Glutamatergic neuron (in vitro differentiated cells): ENCODE data around the gene EPHA7. TPM values are rescaled to one million over a fixed set of nuclear protein-coding genes. Genes with fewer than 3 reads are reported as not detected.

ENCODE experiments used
- DNase-seq: peaks from one replicate; pipeline ENCODE4 v3.0.0; 2022
- H3K27ac Mint-ChIP-seq: one replicate; pipeline ENCODE4 v1.8.0; 2020; ENCODE audit warnings: mild to moderate bottlenecking, mixed read lengths, inconsistent platforms; ENCODE audit not compliant: unreplicated experiment
- H3K27me3 Mint-ChIP-seq: one replicate; pipeline ENCODE4 v1.8.0; 2020; ENCODE audit warnings: mild to moderate bottlenecking, moderate library complexity, mixed read lengths, inconsistent platforms; ENCODE audit not compliant: unreplicated experiment
- H3K36me3 Mint-ChIP-seq: one replicate; pipeline ENCODE4 v1.8.0; 2020; ENCODE audit warnings: mild to moderate bottlenecking, mixed read lengths, inconsistent platforms; ENCODE audit not compliant: unreplicated experiment
- H3K4me1 Mint-ChIP-seq: one replicate; pipeline ENCODE4 v1.8.0; 2020; ENCODE audit warnings: mild to moderate bottlenecking, low read depth, mixed read lengths, inconsistent platforms; ENCODE audit not compliant: unreplicated experiment
- H3K4me3 Mint-ChIP-seq: one replicate; pipeline ENCODE4 v1.8.0; 2020; ENCODE audit warnings: mild to moderate bottlenecking, mixed read lengths, inconsistent platforms; ENCODE audit not compliant: unreplicated experiment
- H3K9me3 Mint-ChIP-seq: one replicate; pipeline ENCODE4 v1.8.0; 2020; ENCODE audit warnings: mild to moderate bottlenecking, moderate library complexity, mixed read lengths, inconsistent platforms; ENCODE audit not compliant: unreplicated experiment
- total RNA-seq: library from RNA; stranded (reverse); fragmentation: NEBNext Ultra II Directional; extraction: Animal tissue kit (Norgen Biotek cat#: 25700); gene quantifications from one replicate; pipeline ENCODE4 v1.2.1, GENCODE V29; 2021; ENCODE audit not compliant: unreplicated experiment
- TF ChIP-seq, protein P1 (sequence below): fragments of 200-600 bp; sonication (generic); IDR thresholded peaks from one replicate; pipeline ENCODE4 v1.5.0; 2021; ENCODE audit not compliant: partially characterized antibody, unreplicated experiment

Gene EPHA7
- total RNA-seq, 1 donor from 2014 or later = 3.6 TPM

DNA sequence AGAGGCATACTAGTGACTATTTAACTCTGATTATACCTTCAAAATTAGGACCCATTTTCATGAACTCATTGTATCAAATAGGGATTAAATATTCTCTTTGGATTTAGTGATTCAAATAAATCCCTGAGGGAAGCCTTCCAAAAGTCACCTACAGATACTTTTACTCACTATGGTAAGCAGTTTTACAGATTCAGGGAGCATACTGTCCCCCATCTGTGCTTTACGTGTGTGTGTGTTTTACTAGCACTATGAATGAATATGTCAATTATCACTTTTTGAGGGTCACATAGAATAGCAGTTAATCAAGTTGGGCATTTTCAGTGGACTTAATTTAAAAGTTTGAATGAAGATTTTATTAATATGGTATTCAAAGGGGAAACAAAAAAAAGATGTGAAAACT lies 96.7 kb downstream of the EPHA7 start:
- Mint-ChIP-seq H3K9me3 (peaks cover under 1% of the 10 kb centered on the region), H3K36me3 (no peaks in the 10 kb centered on the region), H3K4me3 (no peak overlapping the region), H3K27me3 (no peaks in the 10 kb centered on the region), H3K27ac (no peak overlapping the region), H3K4me1 (peaks cover 12% of the 10 kb centered on the region)
- TF ChIP-seq, protein P1, sequence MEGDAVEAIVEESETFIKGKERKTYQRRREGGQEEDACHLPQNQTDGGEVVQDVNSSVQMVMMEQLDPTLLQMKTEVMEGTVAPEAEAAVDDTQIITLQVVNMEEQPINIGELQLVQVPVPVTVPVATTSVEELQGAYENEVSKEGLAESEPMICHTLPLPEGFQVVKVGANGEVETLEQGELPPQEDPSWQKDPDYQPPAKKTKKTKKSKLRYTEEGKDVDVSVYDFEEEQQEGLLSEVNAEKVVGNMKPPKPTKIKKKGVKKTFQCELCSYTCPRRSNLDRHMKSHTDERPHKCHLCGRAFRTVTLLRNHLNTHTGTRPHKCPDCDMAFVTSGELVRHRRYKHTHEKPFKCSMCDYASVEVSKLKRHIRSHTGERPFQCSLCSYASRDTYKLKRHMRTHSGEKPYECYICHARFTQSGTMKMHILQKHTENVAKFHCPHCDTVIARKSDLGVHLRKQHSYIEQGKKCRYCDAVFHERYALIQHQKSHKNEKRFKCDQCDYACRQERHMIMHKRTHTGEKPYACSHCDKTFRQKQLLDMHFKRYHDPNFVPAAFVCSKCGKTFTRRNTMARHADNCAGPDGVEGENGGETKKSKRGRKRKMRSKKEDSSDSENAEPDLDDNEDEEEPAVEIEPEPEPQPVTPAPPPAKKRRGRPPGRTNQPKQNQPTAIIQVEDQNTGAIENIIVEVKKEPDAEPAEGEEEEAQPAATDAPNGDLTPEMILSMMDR = no peak
- DNase-seq = no peak

DNA sequence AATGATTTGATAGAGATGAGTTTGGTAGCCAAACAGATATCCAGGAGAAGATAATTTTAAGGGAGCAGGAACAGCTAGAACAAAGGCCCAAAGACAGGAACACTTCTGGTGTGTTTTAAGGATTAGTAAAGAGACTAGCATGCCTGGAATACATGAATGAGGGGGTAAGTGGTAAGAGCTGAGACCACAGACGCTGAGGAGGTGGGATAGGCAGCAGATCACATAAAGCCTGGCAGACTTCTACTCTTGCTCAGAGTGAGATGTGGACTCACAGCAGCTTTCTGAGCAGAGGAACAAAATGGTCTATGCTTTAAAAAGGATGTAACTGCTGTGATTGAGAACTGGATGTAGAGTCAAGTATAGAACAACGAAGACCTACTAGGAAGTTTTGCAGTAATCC lies 100.1 kb downstream of the EPHA7 start:
- no peaks in the 10 kb centered on the region for H3K36me3 Mint-ChIP-seq
- H3K4me1 Mint-ChIP-seq = peaks cover 12% of the 10 kb centered on the region
- H3K4me3 Mint-ChIP-seq = no peak overlapping the region
- TF ChIP-seq, protein P1 = no peak
- no peaks in the 10 kb centered on the region for H3K27me3 Mint-ChIP-seq
- H3K9me3 Mint-ChIP-seq = peaks cover 2% of the 10 kb centered on the region
- no peak for DNase-seq
- H3K27ac Mint-ChIP-seq = peak overlapping the region; percentile 20

DNA sequence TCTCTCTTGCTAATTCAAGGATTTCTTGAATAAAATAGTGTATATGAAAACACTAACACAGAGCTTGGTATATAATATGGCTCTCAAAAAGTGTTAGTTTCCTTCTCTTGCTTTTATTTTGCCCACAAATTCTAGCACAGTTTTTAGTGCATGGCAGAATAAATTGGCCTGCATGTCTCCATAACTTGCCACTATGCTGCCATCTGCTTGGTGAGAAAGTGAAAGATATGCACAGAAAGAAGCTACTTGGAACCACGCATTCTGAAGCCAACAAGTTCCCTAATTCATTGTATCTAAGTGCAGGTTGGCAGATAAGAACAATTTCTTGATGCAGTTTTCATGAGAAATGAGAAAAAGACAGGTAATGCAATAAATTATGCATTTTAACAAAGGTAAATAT lies 101.2 kb downstream of the EPHA7 start:
- H3K4me1 Mint-ChIP-seq = peaks cover 12% of the 10 kb centered on the region
- no peaks in the 10 kb centered on the region for H3K36me3 Mint-ChIP-seq
- DNase-seq = no peak
- peaks cover 2% of the 10 kb centered on the region for H3K9me3 Mint-ChIP-seq
- no peak overlapping the region for H3K27ac Mint-ChIP-seq
- TF ChIP-seq, protein P1 = no peak
- no peaks in the 10 kb centered on the region for H3K27me3 Mint-ChIP-seq
- no peak overlapping the region for H3K4me3 Mint-ChIP-seq

DNA sequence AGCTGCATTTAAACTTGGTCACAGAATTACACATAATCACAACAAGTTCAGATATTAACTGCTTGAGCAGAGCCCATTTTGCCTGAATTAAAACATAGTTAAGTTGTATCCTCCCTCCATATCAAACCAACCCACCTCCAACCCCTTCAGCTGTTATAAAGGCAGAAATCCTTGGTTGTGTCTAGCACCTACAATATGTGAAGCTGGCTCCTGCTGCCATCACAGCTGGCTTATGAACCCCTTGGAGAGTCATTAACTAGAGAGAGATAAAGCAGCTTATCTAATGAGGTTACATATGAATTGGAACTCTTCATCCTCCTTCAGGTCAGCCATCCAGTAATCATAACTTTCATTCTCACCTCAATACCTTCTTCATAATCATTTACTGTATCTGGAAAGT lies 101.8 kb downstream of the EPHA7 start:
- peaks cover 10% of the 10 kb centered on the region for H3K4me1 Mint-ChIP-seq
- no peaks in the 10 kb centered on the region for H3K36me3 Mint-ChIP-seq
- no peak overlapping the region for H3K4me3 Mint-ChIP-seq
- peak overlapping the region; percentile 46 for H3K27ac Mint-ChIP-seq
- DNase-seq = peak; percentile 24
- H3K9me3 Mint-ChIP-seq = peaks cover 2% of the 10 kb centered on the region
- TF ChIP-seq, protein P1 = no peak
- H3K27me3 Mint-ChIP-seq = no peaks in the 10 kb centered on the region

DNA sequence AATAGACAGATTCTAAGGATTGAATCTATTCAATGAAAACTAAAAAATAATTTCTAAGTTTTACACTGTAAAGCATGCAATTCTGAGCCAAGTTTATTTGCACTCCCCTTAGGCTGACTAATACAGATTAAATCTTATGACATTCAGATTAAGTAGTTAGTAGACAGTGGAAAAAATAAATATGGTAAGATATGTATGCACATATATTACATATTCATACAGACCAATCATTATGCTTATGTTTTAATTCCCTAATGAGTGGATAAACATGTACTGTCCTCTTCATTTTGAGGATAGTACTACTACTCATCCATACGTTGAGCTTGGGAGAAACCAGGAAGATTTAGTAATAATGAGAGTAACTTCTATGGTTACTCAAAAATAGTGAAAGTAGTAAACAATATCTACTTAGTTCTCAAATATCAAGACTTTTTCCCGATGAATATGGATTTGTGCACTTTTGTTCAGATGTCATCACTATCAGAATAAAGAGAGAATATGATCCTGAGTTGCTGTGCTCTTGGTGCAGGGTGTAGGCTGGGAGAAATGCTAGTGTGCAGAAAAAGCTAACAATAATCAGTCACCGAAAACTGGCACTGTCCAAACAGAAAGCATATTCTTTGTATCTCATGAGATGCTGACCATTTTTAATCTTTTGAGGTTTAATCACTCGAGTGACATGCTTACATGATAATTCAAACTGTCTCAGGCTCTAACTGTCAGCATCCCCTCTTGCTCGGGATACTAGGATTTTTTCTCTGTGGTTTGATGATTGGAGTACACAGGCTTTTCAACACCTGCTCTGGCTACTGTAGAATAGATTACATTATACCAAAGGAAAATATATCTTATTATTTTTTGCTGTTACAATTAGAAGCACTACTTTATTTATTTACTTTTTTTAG lies 111.6 kb downstream of the EPHA7 start:
- H3K27me3 Mint-ChIP-seq = no peaks in the 10 kb centered on the region
- H3K27ac Mint-ChIP-seq = no peak overlapping the region
- no peak for DNase-seq
- H3K4me3 Mint-ChIP-seq = no peak overlapping the region
- H3K4me1 Mint-ChIP-seq = peaks cover 8% of the 10 kb centered on the region
- H3K36me3 Mint-ChIP-seq = peaks cover 4% of the 10 kb centered on the region
- no peaks in the 10 kb centered on the region for H3K9me3 Mint-ChIP-seq
- TF ChIP-seq, protein P1 = no peak
